Occipital lobe (tissue), 2 donors: ENCODE measurements around the gene DLX4. TPM values are rescaled to one million over a fixed set of nuclear protein-coding genes. Genes with fewer than 3 reads are reported as not detected.

Experiments used
- DNase-seq: peaks from one replicate; lab custom pipeline; 2025; lab: John Stamatoyannopoulos, UW
- total RNA-seq: library from RNA; depleted of rRNA; stranded (reverse); fragments of >200 nt; gene quantifications from one replicate; pipeline ENCODE4 v1.2.3, GENCODE V29; 2014

Gene DLX4, protein sequence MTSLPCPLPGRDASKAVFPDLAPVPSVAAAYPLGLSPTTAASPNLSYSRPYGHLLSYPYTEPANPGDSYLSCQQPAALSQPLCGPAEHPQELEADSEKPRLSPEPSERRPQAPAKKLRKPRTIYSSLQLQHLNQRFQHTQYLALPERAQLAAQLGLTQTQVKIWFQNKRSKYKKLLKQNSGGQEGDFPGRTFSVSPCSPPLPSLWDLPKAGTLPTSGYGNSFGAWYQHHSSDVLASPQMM
- total RNA-seq: not detected

GRCh38 chr17:49969134-49969759, at the start of gene DLX4:
DLX4 (plus strand) TSS chr17:49969190; CDS start chr17:49969469, 279 bp downstream.
- DNase-seq: no peak

DNA sequence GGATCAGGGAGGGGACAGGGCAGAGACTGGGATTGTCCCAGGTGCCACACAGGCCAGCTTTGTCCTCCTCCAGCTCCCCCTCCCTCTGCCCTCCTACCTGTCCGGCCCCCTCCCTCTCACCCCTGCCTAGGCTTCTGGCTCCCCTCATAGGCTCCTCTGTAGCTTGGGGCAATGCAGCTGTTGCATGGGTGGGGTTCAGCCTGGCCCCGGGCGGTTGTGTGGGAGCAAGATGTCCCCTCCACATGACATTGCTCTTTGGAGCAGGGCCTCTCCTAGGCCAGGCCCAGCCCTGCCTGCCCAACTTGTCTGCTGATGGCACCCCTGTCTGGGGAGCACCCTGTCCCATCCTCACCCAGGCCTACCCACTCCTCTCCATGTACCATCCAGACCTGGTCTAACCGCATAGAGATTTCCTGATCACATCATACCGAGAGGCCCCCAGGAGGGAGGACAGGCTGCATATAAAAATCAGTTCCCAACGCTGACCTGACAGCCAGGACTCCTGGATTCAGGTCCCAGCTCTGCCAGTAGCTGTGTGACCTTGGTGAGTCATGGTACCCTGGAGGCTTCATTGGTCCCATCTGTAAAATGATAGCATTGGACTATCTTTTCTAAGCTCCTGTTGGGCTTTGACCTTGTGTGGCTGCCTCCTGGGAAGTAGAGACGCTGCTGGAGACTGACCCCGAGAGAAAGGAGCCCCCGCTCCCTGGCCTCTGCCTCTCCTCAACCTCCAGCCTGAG, 48.8 kb upstream of the DLX4 start:
- no peak for DNase-seq

DNA sequence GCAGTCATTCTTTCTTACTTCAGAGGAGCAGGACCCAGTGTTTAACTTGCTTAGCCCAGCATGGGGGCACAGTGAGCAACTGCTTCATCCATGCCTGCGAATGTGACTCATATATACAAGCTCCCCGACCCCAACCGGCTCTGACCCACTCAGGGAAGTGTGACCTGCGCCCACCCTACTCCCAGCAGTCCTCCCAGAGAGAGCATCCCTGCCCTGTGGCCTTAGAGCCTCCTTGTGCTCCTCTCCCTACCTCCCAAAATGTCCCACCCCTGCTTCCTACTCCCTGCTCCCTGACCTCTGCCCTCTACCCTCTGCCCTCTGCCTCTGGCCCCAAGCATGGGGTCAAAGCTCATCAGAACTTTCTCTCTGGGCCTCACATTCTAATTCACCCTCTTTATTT, 46.9 kb upstream of the DLX4 start:
- DNase-seq: no peak

DNA sequence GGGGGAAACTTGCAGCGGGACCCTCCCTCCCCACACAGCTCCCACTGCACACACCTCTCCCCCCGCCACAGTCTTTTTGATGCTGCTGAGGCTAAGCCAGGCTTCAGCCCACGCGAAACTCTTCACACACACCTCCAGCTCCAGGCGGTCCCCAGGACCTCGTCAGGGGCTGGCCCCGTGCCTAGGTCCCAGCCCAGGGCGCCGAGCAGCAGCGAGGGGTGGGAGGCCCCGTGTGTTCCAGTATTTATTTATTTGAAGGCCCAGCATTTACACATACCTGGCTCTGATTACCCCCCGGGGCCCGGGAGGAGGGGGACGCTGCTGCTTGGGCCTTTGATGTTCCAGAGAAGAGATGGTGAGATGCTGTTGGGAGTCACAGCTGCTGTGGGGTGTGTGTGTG, 44.9 kb upstream of the DLX4 start:
- DNase-seq: no peak

- no peak for DNase-seq
Observed at GRCh38 chr17:49924589-49924988, 44.4 kb upstream of the DLX4 start.

DNA sequence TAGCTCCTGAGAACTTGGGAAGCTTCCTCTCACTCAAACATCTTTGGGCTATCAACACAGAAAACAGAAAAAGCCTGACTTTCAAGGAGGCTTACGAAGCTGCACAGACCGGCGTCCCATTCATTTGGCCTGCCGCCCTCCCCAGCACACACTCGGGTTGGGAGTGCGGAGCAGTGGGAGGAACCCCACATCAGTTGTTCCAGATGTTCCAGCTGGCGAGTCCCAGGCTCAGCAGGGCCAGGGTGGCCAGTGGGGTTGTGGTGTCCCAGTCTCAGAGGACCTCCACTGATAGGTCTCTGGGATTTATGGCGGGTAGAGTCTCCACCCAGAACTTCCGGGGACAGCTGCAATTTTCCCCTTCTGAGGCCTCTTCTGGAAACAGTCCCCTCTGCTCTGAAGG, 43.1 kb upstream of the DLX4 start:
- DNase-seq: no peak

- no peak for DNase-seq
Observed at GRCh38 chr17:49926886-49927285, 42.1 kb upstream of the DLX4 start.

DNA sequence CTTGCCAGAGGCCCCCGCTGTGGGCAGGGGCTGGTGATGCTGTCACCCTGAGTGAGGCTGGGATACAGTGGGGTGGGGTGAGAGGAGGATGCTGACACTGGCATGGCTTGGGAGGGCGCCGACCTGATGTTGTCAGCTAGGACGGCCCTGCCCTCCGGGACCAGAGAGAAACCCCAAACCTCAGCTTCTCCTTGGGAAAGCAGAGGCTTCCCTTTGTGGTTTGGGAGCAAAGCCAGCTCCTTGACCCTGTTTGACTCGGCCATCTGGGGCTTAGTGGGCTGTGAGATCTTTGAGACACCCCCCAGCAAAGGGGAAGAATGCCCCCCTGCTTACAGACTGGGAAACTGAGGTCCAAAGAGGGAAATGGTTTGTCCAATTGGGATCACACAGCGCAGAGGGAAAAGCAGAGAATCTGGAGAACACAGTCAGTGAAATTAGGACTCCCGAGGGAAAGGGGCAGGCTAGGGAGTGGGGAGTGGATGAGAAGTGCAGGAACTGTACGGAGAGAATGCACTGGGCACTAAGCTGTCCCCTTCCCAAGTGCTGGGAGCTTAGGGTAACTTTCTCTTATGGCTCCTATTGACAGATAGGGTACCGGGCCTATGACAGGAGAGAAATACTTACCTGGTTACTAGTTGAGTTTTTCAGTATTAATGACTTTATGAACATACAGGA, 40.7 kb upstream of the DLX4 start:
- no peak for DNase-seq

- DNase-seq: no peak
Observed at GRCh38 chr17:49928837-49929475, 40.0 kb upstream of the DLX4 start.

DNA sequence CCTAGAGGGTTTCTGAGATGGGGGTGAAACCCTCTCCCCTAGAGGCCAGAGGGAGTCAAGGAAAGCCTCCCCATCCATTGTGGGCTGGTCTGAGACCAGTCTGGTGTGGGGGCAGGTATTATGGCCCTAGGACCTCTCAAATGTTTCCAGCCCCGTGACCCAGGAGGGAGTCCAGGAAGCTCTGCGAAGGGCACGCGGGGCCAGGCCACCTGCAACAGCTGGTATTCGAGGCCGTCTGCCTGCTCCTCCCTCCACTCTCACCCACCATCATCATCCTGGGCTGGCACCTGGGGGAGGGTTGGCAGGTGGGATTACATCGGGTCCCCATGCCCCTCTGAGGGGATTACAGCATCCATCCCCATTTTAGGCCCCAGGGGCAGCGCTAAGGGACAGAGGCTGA, 38.1 kb upstream of the DLX4 start:
- no peak for DNase-seq

DNA sequence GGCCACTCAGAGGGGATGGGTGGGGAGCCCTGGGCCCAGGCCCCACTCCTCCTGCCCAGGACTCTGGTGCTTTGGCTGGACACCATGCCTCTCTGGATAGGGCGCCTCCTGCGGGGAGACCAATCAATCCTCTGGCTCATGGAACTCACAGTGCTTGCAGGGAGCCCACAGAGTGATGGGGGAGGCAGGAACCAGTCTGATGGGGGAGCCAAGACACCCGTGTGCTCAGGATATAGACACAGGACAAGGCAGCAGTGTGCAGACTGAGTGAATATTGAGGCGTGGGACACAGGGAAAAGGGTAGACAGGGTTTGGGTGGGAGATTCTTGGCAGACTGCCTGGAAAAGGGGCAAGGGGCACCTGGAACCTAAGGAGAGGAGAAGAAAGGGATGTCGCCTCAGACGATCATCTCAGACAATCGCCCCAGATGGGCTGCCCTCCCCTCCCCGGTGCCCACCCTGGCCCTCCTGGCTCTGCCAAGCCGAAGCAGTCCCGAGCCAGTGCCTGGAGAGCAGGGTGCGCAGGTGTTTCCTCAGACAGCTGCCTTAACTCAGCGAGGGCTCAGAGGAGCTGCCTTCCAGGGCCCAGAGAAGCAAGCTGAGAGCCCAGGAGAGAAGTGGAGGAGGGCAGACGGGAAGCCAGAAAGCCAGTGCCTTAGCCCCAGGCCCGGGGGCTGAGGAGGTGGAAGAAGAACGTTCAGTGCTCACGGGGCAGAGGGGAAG, 37.4 kb upstream of the DLX4 start:
- DNase-seq: no peak

- DNase-seq: no peak
Observed at GRCh38 chr17:49932138-49932723, 36.8 kb upstream of the DLX4 start.

GRCh38 chr17:49932901-49933300, 36.1 kb upstream of the DLX4 start:
- DNase-seq: no peak

- DNase-seq: no peak
Observed at GRCh38 chr17:49935526-49936210, 33.3 kb upstream of the DLX4 start.

DNA sequence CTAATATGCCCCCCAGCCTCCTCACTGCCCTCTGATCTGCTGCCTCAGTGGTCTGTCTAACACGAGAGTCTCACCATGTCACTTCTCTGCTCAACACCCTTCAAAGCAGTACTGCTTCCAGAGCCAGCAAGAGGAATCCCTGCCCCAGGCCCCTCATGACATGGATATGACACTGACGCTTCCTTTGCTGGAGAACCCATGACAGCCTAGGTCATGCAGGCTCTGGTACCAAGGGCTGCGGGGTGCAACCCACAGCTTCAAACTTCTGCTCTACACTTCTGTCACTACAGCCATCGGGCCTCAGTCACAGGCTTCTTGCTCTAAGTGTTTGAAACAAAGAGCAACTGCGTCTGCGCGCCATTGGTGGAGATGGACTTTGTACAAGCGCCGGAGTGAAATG, 32.6 kb upstream of the DLX4 start:
- no peak for DNase-seq

GRCh38 chr17:49939318-49939717, 29.7 kb upstream of the DLX4 start:
- DNase-seq: no peak

DNA sequence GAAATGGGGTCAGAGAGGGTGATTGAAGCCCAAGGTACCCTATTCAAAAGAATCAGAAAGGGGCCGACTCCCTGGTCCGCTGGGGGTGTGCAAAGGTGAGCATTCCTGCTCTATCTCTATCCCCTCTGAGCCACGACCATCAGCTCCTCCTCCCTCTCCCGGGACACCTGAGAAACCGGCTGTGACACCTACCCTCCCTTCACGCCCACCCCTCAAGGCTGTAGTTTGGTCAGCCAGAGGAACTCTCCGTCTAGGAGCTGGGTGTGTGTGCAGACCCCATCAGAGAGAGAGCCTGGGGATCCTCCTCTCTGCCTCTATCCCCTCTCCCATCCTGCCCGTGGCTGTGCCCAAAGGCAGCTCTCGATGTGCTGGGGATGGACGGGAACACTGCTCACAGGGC, 27.6 kb upstream of the DLX4 start:
- DNase-seq: no peak

- DNase-seq: no peak
Observed at GRCh38 chr17:49942947-49943346, 26.0 kb upstream of the DLX4 start.

DNA sequence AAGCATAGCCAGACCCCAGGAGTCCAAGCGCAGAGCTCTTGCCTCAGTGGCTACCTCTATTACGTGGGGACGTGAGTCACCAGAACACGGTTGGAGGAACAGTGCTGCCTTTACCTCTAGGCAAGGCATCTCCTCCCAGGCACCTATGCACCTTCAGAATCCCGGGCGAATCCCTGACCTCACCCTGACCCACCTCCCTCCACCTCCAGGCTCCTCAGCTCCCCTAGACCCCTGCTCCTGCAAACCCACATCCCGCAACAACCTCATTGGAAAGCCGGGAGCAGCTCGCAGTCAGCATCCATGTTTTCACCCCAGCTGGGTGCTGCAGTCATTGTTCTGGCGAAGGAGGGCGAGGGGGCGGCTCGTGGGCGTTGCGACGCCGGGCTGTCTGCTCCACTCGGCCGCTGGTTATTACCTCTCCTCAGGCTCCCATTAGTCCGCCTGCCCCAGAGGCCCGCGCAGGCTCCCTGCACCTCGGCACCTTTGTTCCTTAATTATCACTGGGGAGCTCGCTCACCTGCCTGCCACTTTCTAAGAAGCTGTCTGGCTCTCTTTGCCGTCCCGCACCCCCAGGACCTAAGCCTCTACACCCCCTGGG, 24.6 kb upstream of the DLX4 start:
- no peak for DNase-seq

- DNase-seq: no peak
Observed at GRCh38 chr17:49946208-49946607, 22.8 kb upstream of the DLX4 start.
